Mesodermal cell (in vitro differentiated cells): ENCODE results near the gene ZBTB16.

Experiments used
- H3K27ac ChIP-seq: 2 replicates; pipeline ENCODE4 v1.7.0; 2013; ENCODE audit warnings: mild to moderate bottlenecking, low read depth, low read length, moderate library complexity; ENCODE audit not compliant: severe bottlenecking
- H3K36me3 ChIP-seq: 2 replicates; pipeline ENCODE4 v1.7.1; 2013; ENCODE audit warnings: mild to moderate bottlenecking, low read length, moderate library complexity; ENCODE audit not compliant: control insufficient read depth, insufficient read depth
- H3K4me1 ChIP-seq: one replicate; pipeline ENCODE4 v1.7.1; 2013; ENCODE audit warnings: mild to moderate bottlenecking, low read length; ENCODE audit not compliant: insufficient read depth, control insufficient read depth, poor library complexity, severe bottlenecking
- H3K4me3 ChIP-seq: 2 replicates; pipeline ENCODE4 v1.7.0; 2013; ENCODE audit warnings: low read length, control low read depth, mild to moderate bottlenecking; ENCODE audit not compliant: insufficient read depth, poor library complexity, severe bottlenecking; ENCODE audit errors: extremely low read depth
- H3K9me3 ChIP-seq: 2 replicates; pipeline ENCODE4 v1.7.1; 2013; ENCODE audit warnings: mild to moderate bottlenecking, low read length, moderate library complexity; ENCODE audit not compliant: control insufficient read depth
- WGBS, 2 experiments: methylation state at CpG; one replicate each; pipeline ENCODE4 v1.1.5; 2013; ENCODE audit warnings: missing lambda C conversion rate in 2 of 2; ENCODE audit not compliant: insufficient coverage in 2 of 2; 5-methylcytosine and 5-hydroxymethylcytosine counted together

Gene ZBTB16

GRCh38 chr11:114197799-114198500 lies 138.4 kb downstream of the ZBTB16 start:
- no peak overlapping the region for H3K27ac ChIP-seq
- 88 to 100% methylated on average over 2 to 5 of the region's 10 CpGs for WGBS, 2 experiments
- no peaks in the 10 kb centered on the region for H3K4me1 ChIP-seq
- H3K36me3 ChIP-seq, result no peaks in the 10 kb centered on the region
- H3K4me3 ChIP-seq, result no peak overlapping the region
- no peaks in the 10 kb centered on the region for H3K9me3 ChIP-seq

DNA sequence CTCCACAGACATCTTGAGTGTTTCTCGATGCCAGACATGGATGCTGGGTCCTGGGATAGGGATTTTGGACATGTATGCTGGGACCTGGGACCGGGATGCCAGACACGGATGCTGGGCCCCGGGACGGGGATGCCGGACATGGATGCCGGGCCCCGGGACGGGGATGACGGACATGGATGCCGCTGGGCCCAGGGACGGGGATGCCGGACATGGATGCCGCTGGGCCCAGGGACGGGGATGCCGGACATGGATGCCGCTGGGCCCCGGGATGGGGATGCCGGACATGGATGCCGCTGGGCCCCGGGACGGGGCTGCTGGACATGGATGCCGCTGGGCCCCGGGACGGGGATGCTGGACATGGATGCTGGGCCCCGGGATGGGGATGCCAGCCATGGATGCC lies 139.5 kb downstream of the ZBTB16 start:
- no peaks in the 10 kb centered on the region for H3K9me3 ChIP-seq
- H3K36me3 ChIP-seq, result no peaks in the 10 kb centered on the region
- no peak overlapping the region for H3K4me3 ChIP-seq
- no peaks in the 10 kb centered on the region for H3K4me1 ChIP-seq
- no peak overlapping the region for H3K27ac ChIP-seq
- 92 to 97% methylated on average over 26 of the region's 26 CpGs for WGBS, 2 experiments

DNA sequence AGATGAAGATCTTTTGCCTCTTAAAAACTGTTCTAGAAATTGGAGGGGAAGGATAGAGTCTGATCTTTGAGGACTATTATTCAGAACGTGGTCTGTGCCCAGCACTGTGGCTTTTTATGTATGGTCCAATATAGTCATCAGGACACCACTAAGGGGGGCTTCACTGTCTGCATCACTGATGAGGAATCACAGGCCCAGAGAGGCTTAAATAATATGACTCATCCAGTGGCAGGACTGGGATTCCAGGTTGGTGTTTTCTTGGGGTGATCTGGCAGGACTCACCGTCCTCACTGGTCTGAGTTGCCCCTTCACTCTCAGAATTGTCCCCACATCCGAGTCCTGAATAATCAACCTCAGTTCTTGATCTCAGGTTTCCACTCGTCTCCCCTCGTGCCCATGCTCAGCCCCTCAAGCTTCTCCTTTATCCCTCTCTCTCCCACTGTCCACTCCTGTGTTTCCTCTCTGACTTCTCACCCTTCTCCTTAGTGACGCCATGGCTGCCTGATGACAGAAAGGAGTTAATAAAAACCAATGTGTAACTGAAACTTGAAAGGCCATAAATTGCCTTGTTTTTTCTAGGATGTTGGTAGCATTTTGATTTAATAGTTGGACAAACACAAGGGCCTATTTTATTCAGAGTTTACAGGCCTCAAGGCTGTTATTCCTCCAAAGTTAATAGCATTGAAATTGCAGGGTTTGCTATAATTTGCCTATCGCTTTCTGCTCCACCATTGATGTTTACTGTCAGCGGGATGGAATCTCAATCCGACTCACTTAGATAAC lies 141.0 kb downstream of the ZBTB16 start:
- Histone ChIP-seq H3K4me3 (no peak overlapping the region), H3K4me1 (no peaks in the 10 kb centered on the region), H3K9me3 (no peaks in the 10 kb centered on the region), H3K27ac (no peak overlapping the region), H3K36me3 (no peaks in the 10 kb centered on the region)
- WGBS, 2 experiments, result 89 to 90% methylated on average over 5 to 6 of the region's 9 CpGs

DNA sequence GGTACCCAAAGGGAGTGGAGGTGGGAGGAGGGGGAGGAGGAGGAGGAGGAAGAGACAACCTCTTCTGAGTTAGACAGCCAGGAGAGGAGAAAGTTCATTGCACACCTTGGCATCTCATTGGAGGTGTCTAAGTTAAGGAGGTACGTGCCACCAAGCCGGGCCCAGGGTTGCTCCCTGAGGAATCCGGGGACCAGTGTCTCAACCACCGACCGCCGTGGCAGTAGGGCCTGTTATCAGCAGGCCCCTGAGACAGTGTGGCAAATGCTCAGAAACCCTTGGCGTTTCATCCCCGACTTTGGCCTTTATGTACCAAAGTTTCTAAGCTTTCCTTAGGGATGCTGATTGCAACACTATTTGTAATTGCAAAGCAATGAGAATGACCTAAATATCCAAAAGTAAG lies 141.7 kb downstream of the ZBTB16 start:
- Histone ChIP-seq H3K9me3 (no peaks in the 10 kb centered on the region), H3K4me1 (no peaks in the 10 kb centered on the region), H3K4me3 (no peak overlapping the region), H3K27ac (no peak overlapping the region), H3K36me3 (no peaks in the 10 kb centered on the region)
- 89 to 90% methylated on average over 8 of the region's 8 CpGs for WGBS, 2 experiments

GRCh38 chr11:114202011-114202609 lies 142.6 kb downstream of the ZBTB16 start:
- 85 to 89% methylated on average over 6 of the region's 8 CpGs for WGBS, 2 experiments
- Histone ChIP-seq H3K4me1 (no peaks in the 10 kb centered on the region), H3K36me3 (no peaks in the 10 kb centered on the region), H3K4me3 (no peak overlapping the region), H3K9me3 (no peaks in the 10 kb centered on the region), H3K27ac (no peak overlapping the region)

DNA sequence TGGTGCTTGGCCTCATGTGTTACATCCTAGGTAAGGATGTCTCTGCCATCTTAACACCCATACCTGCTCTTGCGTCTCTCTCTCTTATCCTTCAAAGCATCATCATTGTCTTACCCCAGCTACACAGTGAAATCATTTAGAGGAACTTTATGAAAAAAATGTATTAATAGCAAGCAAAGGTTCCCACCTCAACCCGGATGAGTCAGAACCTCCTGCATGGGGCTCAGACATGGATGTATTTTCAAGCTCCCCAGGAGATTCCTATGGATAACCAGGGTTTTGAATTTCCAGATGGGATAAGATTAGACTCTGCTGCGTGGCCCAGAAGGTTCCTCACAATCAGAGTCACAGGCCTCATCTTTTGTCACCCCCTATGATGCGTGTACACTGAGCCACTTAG lies 147.6 kb downstream of the ZBTB16 start:
- Histone ChIP-seq H3K4me3 (no peak overlapping the region), H3K27ac (no peak overlapping the region), H3K4me1 (peaks cover 10% of the 10 kb centered on the region), H3K36me3 (no peaks in the 10 kb centered on the region), H3K9me3 (no peaks in the 10 kb centered on the region)
- WGBS, 2 experiments, result 73 to 80% methylated on average over 1 to 3 of the region's 4 CpGs

- H3K9me3 ChIP-seq, result no peaks in the 10 kb centered on the region
- H3K4me1 ChIP-seq, result peaks cover 16% of the 10 kb centered on the region
- no peak overlapping the region for H3K27ac ChIP-seq
- no peaks in the 10 kb centered on the region for H3K36me3 ChIP-seq
- H3K4me3 ChIP-seq, result no peak overlapping the region
- WGBS, 2 experiments, result no CpG with 5 or more reads among the region's 2 CpGs
Measured at GRCh38 chr11:114208377-114208776, 148.9 kb downstream of the ZBTB16 start.

DNA sequence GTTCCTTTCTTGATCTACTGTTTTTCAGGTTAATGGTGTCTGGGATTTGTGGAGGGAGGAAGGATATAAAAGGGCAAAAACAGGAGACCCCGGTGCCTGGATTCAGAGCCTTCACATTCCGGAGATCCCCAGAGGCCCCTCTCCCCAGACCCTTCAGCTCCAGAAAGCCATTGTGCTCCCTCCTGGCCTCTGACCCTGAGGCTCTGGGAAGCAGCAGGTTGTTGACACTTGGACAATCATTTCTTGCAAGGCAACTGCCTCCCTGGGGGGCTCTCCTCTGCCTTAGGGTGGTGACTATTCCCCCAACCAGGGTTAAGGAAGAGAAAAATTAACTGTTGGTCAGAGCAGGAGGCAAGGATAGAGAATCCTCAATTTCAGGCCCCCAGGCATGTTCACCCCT lies 149.8 kb downstream of the ZBTB16 start:
- Histone ChIP-seq H3K4me3 (no peak overlapping the region), H3K9me3 (no peaks in the 10 kb centered on the region), H3K4me1 (peaks cover 16% of the 10 kb centered on the region), H3K36me3 (no peaks in the 10 kb centered on the region), H3K27ac (no peak overlapping the region)
- no CpG with 5 or more reads among the region's 2 CpGs for WGBS, 2 experiments

GRCh38 chr11:114209904-114210303 lies 150.4 kb downstream of the ZBTB16 start:
- Histone ChIP-seq H3K9me3 (no peaks in the 10 kb centered on the region), H3K4me1 (peaks cover 16% of the 10 kb centered on the region), H3K4me3 (no peak overlapping the region), H3K27ac (peak overlapping the region; percentile 20), H3K36me3 (no peaks in the 10 kb centered on the region)
- WGBS, 2 experiments, result 100% methylated on average over 1 of the region's 9 CpGs

GRCh38 chr11:114211444-114212121 lies 152.1 kb downstream of the ZBTB16 start:
- H3K27ac ChIP-seq, result peak overlapping the region; percentile 24
- 57 to 64% methylated on average over 10 to 14 of the region's 20 CpGs for WGBS, 2 experiments
- peaks cover 18% of the 10 kb centered on the region for H3K4me1 ChIP-seq

More at GRCh38 chr11:114211444-114212121, 152.1 kb downstream of the ZBTB16 start:
- Histone ChIP-seq H3K36me3 (no peaks in the 10 kb centered on the region), H3K4me3 (no peak overlapping the region), H3K9me3 (no peaks in the 10 kb centered on the region)
